ENCODE results near the gene CHAF1A.

- TF ChIP-seq CTCF (IDR thresholded peaks at IDR 0.05; ENCODE audit: borderline replicate concordance, extremely low read depth, low read length, poor library complexity, severe bottlenecking) (no peak), EZH2 (IDR thresholded peaks at IDR 0.05; ENCODE audit: borderline replicate concordance, low read depth, low read length, severe bottlenecking) (no peak)
These were observed 71.5 kb downstream of the CHAF1A start for GRCh38 chr19:4473763-4474513.
